SU-DHL-6 (cell line): Measurements from ENCODE around the gene ST6GALNAC6.

Experiments used
- H2AFZ ChIP-seq: fragments of 200-600 bp; sonication (generic); 2 replicates; pipeline ENCODE4 v1.6.1; 2014; ENCODE audit warnings: low read depth, mild to moderate bottlenecking, moderate library complexity, mixed read lengths, antibody characterized with exemption, low read length; ENCODE audit not compliant: severe bottlenecking
- H3F3A ChIP-seq: fragments of 200-600 bp; shearing (Covaris generic); 2 replicates; pipeline ENCODE4 v1.6.0; 2016; ENCODE audit warnings: antibody characterized with exemption, mild to moderate bottlenecking; ENCODE audit not compliant: insufficient read depth
- H3K27ac ChIP-seq: fragments of 200-600 bp; sonication (generic); 2 replicates; pipeline ENCODE4 v1.5.1; 2016; ENCODE audit warnings: low read depth, mild to moderate bottlenecking, low read length, moderate library complexity, mixed read lengths
- H3K27me3 ChIP-seq: fragments of 200-600 bp; sonication (generic), shearing (Covaris generic); 2 replicates; pipeline ENCODE4 v1.6.0; 2014; ENCODE audit warnings: mild to moderate bottlenecking, low read length
- H3K36me3 ChIP-seq: fragments of 200-600 bp; sonication (generic); 2 replicates; pipeline ENCODE4 v1.6.1; 2014; ENCODE audit warnings: mild to moderate bottlenecking, low read length, mixed read lengths
- H3K4me2 ChIP-seq: fragments of 300-600, 200-600 bp; shearing (Covaris generic), sonication (generic); 2 replicates; pipeline ENCODE4 v1.6.0; 2014; ENCODE audit warnings: low read length, low read depth, mild to moderate bottlenecking; ENCODE audit not compliant: poor library complexity, severe bottlenecking
- H3K4me3 ChIP-seq: fragments of 200-600 bp; sonication (generic); 2 replicates; pipeline ENCODE4 v1.5.1; 2014; ENCODE audit warnings: antibody characterized with exemption, low read length, mild to moderate bottlenecking, mixed read lengths; ENCODE audit not compliant: insufficient read depth, poor library complexity, severe bottlenecking
- H3K79me2 ChIP-seq: fragments of 200-600 bp; sonication (generic); 2 replicates; pipeline ENCODE4 v1.6.1; 2014; ENCODE audit warnings: mild to moderate bottlenecking, low read length, moderate library complexity; ENCODE audit not compliant: insufficient read depth
- H3K9ac ChIP-seq: fragments of 200-600 bp; sonication (generic); 2 replicates; pipeline ENCODE4 v1.7.0; 2014; ENCODE audit warnings: mild to moderate bottlenecking, low read length
- H3K9me2 ChIP-seq: fragments of 200-600 bp; sonication (generic); replicated peaks from 2 replicates; pipeline ENCODE4 v1.6.1; 2014; ENCODE audit warnings: low read length; ENCODE audit not compliant: insufficient read depth
- H3K9me3 ChIP-seq: fragments of 200-600 bp; sonication (generic); 2 replicates; pipeline ENCODE4 v1.6.1; 2014; ENCODE audit warnings: low read length, mixed read lengths; ENCODE audit not compliant: insufficient read depth
- H4K20me1 ChIP-seq: fragments of 200-600 bp; sonication (generic); 2 replicates; pipeline ENCODE4 v1.6.1; 2014; ENCODE audit warnings: low read depth, mild to moderate bottlenecking, antibody characterized with exemption, low read length, moderate library complexity, mixed read lengths
- EZH2phosphoT487 ChIP-seq: fragments of 200-600 bp; sonication (generic), shearing (Covaris generic); conservative IDR thresholded peaks from 2 replicates; pipeline ENCODE4 v1.6.1; 2018; ENCODE audit warnings: mild to moderate bottlenecking, antibody characterized with exemption, low read length, moderate library complexity, mixed read lengths
- TF ChIP-seq, protein P1 (sequence below): fragments of 200-600 bp; sonication (generic); IDR thresholded peaks from one replicate; pipeline ENCODE4 v1.5.1; 2017; ENCODE audit warnings: antibody characterized with exemption, mild to moderate bottlenecking, low read length, moderate library complexity; ENCODE audit not compliant: insufficient read depth, poor library complexity, severe bottlenecking

Gene ST6GALNAC6

GRCh38 chr9:127926906-127927200 is 27.4 kb upstream of the ST6GALNAC6 start:
- H3K79me2 ChIP-seq = no peaks in the 10 kb centered on the region
- H3K9ac ChIP-seq = peak overlapping the region; percentile 22; the same call in 1 of the 2 replicates
- H3K27ac ChIP-seq = no peak overlapping the region
- TF ChIP-seq EZH2phosphoT487 = no peak
- TF ChIP-seq, protein P1, sequence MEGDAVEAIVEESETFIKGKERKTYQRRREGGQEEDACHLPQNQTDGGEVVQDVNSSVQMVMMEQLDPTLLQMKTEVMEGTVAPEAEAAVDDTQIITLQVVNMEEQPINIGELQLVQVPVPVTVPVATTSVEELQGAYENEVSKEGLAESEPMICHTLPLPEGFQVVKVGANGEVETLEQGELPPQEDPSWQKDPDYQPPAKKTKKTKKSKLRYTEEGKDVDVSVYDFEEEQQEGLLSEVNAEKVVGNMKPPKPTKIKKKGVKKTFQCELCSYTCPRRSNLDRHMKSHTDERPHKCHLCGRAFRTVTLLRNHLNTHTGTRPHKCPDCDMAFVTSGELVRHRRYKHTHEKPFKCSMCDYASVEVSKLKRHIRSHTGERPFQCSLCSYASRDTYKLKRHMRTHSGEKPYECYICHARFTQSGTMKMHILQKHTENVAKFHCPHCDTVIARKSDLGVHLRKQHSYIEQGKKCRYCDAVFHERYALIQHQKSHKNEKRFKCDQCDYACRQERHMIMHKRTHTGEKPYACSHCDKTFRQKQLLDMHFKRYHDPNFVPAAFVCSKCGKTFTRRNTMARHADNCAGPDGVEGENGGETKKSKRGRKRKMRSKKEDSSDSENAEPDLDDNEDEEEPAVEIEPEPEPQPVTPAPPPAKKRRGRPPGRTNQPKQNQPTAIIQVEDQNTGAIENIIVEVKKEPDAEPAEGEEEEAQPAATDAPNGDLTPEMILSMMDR = no peak
- no peaks in the 10 kb centered on the region for H3K27me3 ChIP-seq
- peak overlapping the region; percentile 25 for H3K4me3 ChIP-seq
- H3K36me3 ChIP-seq = no peaks in the 10 kb centered on the region
- no peaks in the 10 kb centered on the region for H3K9me2 ChIP-seq
- no peaks in the 10 kb centered on the region for H3K9me3 ChIP-seq
- no peaks in the 10 kb centered on the region for H4K20me1 ChIP-seq
- no peak overlapping the region for H2AFZ ChIP-seq
- peaks cover 3% of the 10 kb centered on the region; the same call in 1 of the 2 replicates for H3F3A ChIP-seq
- peak overlapping the region; percentile 45 for H3K4me2 ChIP-seq

DNA sequence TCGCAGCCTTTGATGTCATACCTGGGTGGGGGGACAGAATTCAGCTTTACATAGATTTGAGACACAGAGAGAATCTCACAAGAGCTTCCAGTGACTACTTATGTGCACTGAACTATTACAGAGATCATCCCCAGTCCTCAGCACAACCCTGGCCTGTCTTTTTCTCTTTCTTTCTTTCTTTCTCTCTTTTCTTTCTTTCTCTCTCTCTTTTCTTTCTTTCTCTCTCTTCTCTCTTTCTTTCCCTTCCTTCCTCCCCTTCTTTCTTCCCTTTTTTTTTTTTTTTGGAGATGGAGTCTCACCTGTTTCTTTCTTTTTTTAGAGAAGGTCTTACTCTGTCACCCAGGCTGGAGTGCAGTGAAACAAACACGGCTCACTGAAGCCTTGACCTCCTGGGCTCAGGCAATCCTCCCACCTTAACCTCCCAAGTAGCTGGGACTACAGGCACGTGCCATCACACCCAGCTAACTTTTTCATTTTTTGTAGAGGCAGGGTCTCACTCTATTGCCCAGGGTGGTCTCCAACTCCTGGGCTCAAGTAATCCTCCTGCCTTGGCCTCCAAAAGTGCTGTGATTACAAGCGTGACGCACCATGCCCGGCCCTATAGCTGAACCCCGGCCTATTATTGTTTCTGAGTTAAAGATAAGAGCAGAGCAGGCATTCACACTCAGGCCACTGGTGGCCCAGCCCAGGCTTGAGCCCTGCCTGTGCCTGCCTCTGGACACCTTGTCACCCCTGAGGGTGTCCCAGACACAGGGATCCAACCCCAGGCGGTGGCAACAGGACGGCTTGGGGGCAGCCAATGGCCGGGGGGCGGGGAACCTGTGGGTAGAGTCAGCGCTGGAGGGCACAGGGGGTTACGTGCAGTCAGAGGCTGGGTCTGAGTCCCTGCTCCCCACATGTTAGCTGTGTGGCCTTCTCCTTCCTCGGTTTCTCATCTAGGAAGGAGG is 26.8 kb upstream of the ST6GALNAC6 start:
- Histone ChIP-seq H2AFZ (no peak overlapping the region), H3K9me3 (no peaks in the 10 kb centered on the region), H4K20me1 (no peaks in the 10 kb centered on the region), H3K27me3 (no peaks in the 10 kb centered on the region), H3K4me3 (no peak overlapping the region), H3K79me2 (no peaks in the 10 kb centered on the region), H3F3A (peaks cover 3% of the 10 kb centered on the region; the same call in 1 of the 2 replicates), H3K9me2 (no peaks in the 10 kb centered on the region), H3K9ac (no peak overlapping the region), H3K4me2 (peak overlapping the region; percentile 45), H3K27ac (no peak overlapping the region), H3K36me3 (no peaks in the 10 kb centered on the region)
- TF ChIP-seq, protein P1 = no peak
- no peak for TF ChIP-seq EZH2phosphoT487

DNA sequence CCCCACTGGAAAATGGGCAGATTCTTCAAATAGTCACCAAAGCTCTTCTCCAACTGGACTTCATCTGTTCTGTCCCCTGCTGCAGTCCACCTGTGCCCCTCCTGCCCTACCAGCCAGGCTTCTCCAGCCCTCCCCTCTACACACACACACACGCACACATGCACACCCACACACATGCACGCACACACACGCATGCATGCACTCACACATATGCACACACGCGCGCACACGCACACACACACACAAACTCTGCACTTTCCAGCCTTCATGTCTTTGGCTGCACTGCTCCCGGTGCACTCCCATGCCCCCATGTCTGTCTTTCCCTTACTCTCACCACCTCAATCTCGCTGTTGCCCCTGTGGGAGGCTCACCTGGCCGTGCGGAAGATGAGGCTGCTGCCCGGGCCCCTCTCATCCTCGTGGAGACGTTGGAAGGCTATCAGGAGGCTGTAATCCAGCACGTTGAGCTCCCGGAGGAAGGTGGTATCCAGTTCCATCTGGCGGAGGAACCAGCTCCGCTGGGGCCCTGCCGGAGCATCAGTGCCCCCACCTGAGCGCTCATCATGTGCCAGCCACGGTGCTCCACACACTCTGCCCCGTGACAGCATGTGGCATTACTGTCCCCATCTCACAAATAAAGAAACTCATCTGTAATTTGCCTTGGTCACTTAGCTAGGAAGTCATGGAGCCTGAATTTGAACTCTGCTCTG is 25.5 kb upstream of the ST6GALNAC6 start:
- H3F3A ChIP-seq = peaks cover 1% of the 10 kb centered on the region; the same call in 1 of the 2 replicates

More for the DNA sequence above, 25.5 kb upstream of the ST6GALNAC6 start:
- no peak overlapping the region for H3K27ac ChIP-seq
- no peaks in the 10 kb centered on the region for H3K9me3 ChIP-seq
- no peaks in the 10 kb centered on the region for H3K36me3 ChIP-seq
- no peaks in the 10 kb centered on the region for H4K20me1 ChIP-seq
- TF ChIP-seq, protein P1 = no peak
- TF ChIP-seq EZH2phosphoT487 = no peak
- H2AFZ ChIP-seq = no peak overlapping the region
- H3K79me2 ChIP-seq = no peaks in the 10 kb centered on the region
- H3K4me3 ChIP-seq = no peak overlapping the region
- no peaks in the 10 kb centered on the region for H3K9me2 ChIP-seq
- H3K4me2 ChIP-seq = no peak overlapping the region
- no peak overlapping the region for H3K9ac ChIP-seq
- H3K27me3 ChIP-seq = no peaks in the 10 kb centered on the region
